DND-41 (cell line): ENCODE measurements around the gene NEURL1B.

Experiments used
- EZH2 ChIP-seq: IDR thresholded peaks from 3 replicates; pipeline ENCODE4 v1.6.1; 2012; ENCODE audit warnings: borderline replicate concordance, low read depth, mild to moderate bottlenecking, moderate library complexity, low read length, inconsistent platforms; ENCODE audit not compliant: severe bottlenecking
- TF ChIP-seq, protein P1 (sequence below): IDR thresholded peaks from 2 replicates; pipeline ENCODE4 v1.5.1; 2012; ENCODE audit warnings: borderline replicate concordance, low read length, moderate library complexity, mild to moderate bottlenecking; ENCODE audit not compliant: poor library complexity, severe bottlenecking; ENCODE audit errors: extremely low read depth

DNA sequence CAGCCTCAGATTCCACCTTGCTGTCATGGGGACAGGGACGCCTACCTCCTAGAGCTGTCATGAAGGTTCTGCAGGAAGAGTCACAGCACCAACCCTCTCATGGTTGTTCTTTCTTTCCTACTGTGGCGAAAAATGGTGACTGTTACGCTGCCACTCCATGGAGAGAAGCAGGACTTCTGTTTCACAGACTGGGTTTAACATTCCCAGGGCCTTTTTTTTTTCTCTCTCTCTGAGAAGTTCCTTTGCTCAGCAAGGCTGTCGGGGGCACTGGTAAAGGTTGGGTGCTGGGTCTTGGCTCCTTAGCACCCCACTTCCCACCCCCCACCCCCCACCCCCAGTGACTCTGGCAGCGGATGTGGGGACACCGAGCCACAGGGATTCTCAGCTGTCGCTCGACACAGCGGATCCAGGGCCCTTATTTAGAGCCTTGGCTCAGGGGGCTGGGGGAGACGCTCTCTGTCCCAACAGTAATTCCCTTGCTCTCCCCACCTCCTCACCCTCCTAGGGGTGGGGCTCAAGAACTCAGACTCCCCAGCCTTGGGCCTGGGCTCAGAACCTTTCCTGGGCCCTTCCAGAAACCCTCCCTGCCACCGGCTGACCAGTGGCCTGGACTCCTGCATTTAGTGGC is 95.6 kb downstream of the NEURL1B start:
- TF ChIP-seq, protein P1, sequence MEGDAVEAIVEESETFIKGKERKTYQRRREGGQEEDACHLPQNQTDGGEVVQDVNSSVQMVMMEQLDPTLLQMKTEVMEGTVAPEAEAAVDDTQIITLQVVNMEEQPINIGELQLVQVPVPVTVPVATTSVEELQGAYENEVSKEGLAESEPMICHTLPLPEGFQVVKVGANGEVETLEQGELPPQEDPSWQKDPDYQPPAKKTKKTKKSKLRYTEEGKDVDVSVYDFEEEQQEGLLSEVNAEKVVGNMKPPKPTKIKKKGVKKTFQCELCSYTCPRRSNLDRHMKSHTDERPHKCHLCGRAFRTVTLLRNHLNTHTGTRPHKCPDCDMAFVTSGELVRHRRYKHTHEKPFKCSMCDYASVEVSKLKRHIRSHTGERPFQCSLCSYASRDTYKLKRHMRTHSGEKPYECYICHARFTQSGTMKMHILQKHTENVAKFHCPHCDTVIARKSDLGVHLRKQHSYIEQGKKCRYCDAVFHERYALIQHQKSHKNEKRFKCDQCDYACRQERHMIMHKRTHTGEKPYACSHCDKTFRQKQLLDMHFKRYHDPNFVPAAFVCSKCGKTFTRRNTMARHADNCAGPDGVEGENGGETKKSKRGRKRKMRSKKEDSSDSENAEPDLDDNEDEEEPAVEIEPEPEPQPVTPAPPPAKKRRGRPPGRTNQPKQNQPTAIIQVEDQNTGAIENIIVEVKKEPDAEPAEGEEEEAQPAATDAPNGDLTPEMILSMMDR = no peak
- TF ChIP-seq EZH2 = no peak
